NCI-H1436 treated with DMSO at 0.1 percent for 48 hours (cell line): ENCODE results near the gene GAS2L1.
"Not testable (repeated sequence)": the region's sequence is repeated elsewhere in the genome, so short reads cannot be mapped to it uniquely, and the experiment has no call there.

Experiments used
- DNase-seq: peaks from one replicate; lab custom pipeline; 2025; lab: John Stamatoyannopoulos, UW

GAS2L1 gene

DNA sequence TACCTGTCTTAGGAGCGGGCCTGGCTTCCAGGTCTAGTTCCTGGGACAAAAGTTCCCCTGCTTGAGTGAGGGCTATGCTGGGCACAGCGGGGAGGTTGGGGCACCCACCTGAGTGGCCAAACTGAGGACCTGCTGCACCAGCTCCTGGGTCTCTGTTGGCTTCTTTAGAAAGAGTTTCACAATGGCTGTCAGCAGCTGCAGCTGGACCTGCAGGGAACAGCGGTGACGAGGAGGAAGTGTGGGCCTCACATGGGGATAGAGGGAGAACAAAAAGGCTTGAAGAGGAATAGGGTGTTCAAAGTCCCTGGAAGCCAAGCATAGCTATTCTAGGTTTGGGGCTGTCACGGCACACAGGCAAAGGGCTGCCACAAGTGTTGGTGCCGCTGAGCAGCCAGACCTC lies 35.7 kb downstream of the GAS2L1 start:
- DNase-seq = no peak

DNA sequence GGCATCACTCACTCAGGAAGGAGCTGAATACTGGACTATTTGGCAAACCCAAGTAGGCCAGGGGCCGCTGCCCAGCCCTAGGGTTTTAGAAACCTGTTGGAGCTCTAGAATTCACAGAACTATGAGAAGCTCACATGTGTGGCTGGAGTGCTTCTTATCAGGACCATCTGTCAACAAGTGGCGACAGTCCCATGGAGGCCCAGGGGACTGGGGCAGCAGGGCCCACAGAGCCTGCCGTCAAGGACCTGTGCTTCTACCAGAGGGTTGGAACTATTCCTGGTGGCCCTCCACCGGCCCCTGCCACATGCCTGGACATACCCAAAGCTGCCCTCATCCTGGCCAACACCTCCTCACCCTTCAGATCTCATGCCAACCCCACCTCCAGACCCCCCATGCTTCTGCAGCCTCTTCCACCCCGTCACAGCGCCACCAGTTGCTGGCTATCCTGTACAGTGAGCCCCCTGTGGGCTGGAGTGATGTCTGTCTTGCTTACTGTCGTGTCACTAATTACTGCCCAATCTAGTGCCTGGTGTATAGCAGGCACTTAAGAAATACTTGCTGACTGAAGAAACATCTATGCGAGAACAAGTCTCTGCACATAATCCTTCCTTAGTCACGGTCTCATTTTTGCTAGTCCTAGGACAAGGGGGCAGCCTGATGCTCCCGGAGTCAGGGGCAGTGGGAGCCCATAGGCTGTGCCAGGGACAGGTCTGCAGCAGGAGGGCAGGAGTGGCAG lies 36.3 kb downstream of the GAS2L1 start:
- DNase-seq = no peak

DNA sequence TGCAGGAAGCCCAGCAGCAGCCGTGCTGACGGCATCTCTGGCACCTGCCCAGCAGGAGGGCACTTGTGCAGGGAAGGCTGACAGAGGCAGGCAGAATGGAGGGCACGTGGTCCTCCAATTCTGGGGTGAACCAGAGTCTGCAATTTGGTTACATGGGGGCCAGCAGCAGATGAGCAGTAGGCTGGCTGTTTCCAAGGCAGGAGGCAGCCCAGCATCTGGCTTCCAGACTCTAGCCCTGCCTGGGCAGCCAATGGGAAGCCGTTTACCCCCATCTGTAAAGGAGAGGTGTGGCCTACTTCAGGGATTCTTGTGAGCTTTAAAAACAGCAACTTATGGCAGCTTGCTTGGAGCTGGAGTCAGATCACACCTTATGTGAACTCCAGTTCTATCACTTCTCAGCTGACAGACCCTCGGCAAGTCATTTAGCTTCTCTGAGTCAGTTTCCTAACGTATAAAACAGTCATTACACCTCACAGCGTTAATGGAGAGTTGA lies 36.9 kb downstream of the GAS2L1 start:
- DNase-seq = no peak

DNA sequence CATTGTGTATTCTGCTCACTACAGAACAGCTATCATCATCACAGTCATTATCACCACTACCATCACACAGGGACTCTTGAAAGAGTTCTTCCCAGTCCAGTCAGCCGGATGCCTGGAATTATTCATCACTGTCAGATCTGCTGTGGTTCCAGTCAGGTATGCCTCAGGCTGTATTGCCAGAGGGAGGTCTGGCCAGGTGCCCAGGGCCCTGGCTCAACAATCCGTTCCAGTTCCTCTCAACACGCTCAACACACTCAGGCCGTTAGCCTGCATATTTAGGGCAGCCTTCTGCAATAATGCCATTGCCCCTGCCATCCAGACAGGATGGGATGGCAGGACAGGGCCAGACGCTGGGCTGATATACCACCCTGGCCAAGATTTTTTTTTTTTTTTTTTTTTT lies 37.7 kb downstream of the GAS2L1 start:
- DNase-seq = no peak

DNA sequence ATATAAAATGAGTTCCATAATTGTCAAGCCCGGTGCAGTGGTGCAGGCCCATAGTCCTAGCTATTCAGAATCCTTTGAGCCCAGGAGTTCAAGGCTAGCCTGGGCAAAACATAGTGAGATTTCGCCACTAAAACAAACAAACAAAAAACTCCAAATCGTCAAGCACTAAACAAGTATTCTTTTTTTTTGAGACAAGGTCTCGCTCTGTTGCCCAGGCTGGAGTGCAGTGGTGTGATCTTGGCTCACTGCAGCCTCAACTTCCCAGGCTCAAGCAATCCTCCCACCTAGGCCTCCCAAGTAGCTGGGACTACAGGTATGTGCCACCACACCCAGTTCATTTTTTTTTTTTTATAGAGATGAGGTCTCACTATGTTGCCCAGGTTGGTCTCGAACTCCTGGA lies 38.4 kb downstream of the GAS2L1 start:
- DNase-seq = not testable (repeated sequence)

DNA sequence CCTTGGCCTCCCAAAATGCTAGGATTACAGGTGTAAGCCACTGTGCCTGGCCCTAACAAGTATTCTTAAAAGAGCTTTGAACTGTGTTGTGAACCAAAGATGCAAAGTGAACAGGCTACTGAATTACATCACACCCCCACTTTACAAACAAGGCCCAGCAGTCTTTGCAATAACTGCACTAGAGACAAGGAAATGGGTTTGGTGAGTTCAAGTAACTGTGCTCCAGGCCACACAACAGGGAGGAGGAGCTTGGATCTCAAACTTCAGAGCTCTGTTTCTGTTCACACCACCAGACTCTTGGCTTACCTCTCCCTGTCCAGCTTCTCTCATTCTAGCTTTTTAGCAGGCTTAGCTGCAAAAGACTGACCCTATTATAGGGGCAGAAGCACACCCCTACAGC lies 39.5 kb downstream of the GAS2L1 start:
- DNase-seq = no peak

DNA sequence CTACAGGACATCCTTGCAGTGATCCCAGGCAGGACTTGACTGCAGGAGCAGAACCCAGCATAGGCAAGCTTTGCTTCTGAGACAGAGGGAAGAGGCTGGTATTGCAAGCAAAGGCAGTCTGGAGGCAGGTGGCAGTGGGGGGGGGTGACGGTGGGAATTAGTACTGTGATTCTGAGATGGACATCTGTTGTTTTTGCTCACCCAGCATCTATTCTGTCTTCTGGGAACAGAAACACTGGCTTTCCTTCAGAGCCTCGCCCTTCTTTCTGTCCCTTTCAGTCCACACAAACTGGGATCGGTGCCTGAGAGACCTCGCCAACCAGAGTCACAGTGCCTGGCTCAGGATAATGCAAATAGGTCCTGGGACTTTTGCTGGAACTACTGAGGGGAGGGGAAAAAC lies 40.2 kb downstream of the GAS2L1 start:
- DNase-seq = no peak

DNA sequence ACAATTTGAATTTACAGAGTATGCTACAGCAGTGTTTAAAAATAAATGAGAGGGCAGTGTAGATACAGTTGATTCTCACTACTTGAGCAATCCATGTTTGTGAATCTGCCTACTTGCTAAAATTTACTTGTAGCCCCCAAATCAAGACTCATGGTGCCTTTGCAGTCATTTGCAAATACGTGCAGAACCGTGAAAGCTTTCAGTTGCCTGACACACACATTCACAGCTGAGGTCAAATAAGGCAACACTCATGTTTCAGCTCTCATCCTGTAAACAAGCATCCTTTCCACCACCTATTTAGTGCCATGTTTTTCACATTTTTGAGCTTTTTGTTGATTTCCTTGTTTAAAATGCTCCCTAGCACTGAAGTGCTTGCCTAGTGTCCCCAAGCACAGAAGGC lies 41.6 kb downstream of the GAS2L1 start:
- no peak for DNase-seq

DNA sequence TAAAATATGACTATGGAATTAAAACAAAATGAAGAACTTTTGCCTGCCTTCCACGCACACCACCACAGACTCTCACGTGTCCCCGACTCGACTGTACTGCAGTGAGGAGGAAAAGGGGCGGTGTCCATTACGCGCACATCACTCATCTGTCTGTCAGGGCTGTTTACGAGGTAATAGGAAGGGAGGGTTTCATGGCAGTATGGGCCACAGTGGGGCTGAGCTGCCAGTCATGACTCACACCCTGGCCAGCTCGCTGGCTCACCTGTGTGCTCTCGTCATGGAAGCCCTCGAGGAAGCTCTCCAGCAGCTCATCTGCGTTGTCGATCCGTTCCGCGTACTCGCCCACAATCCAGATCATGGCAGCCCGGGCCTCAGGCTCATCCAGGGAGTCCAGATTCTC lies 42.5 kb downstream of the GAS2L1 start:
- DNase-seq = no peak

DNA sequence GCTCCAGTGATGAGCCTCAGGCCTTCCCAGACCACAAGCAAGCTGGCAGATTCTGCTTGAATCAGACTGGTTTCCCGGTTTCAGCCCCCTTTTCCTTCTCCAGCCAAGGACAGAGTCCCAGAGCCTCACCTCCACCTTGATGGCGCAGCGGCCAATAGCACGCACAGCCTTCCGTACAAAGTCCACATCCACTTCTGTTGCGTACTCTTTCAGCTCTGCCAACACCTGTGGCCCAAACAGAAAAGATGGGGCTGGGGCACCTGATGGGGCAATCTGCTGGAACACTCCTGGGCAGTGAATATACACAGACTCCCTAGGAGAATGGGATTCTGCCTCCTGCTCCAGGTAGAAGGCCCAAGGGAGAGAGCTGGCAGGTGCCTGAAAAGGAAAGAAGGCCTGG lies 44.6 kb downstream of the GAS2L1 start:
- DNase-seq = no peak

DNA sequence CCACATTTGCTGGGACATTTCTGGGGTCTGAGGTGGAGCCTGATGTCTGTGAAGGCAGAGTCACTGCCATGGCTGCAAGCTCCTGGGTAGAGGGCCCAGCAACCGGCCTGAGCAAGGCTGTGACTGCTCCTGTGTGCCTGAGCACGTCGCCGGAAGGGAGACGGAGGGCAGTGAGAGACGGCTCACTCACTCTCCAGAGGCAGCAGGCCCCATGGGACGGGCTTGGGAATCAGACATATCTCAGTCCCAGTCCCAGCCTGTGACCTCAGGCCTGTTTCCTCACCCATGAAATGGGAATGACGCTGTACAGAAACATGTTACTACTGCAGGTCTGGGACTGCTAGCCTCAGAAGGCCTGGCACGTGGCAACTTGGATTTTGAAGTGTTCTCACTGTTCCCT lies 45.4 kb downstream of the GAS2L1 start:
- DNase-seq = no peak

DNA sequence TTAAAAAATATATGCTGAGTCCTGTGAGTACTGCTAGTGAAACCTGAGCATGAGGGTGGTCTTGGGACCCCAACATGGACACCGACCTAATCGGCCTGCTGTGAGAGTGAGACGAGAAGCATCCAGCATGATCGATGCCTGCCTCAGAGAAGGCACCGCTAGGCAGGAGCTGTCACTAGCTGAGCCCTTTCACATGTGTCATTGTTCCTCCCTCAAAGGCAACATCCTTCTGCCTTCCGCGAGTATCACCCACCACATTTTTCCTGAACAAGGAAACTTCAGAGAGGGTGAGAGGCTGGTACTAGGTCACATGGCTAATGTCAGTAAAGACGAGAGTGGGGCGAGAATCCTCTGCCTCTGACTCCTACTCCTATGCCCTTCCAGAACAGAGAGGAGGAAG lies 46.3 kb downstream of the GAS2L1 start:
- no peak for DNase-seq

DNA sequence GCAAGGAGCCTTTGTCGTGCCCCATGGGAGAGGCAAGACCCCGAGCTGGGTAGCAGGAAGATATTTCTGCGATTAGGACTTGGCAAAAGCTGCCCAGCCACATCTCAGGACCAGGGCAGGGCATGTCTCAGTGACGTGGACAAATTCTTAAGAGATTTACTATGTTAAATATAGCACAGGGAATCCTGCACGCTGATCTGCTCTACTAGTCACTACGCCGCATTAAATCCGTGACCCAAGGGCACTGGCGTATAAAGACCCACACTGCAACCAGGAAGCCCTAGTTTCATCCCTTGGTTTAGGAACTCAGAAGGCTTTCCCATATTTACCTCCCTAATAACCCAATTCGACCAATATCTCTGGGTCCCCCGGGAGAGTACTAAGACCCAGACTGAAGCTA lies 46.8 kb downstream of the GAS2L1 start:
- DNase-seq = no peak

DNA sequence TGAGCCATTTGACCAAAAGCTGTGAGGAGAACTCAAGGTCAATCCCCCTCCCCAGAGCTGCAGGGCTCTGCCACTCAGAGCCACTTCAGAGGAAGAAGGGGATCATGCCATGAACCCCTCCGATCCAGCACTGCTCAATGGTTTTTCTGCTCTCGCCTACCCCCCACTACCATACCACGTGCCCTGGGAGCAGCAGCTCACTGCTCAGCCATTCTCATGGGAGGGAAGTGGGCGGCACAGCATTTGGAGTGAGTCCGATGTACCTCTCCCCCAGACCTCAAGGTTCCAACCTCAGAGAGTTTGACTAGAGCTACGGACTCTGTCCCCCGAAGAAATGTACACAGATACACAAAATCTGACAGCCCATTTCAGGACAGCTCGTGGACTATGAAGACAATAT lies 47.4 kb downstream of the GAS2L1 start:
- no peak for DNase-seq

DNA sequence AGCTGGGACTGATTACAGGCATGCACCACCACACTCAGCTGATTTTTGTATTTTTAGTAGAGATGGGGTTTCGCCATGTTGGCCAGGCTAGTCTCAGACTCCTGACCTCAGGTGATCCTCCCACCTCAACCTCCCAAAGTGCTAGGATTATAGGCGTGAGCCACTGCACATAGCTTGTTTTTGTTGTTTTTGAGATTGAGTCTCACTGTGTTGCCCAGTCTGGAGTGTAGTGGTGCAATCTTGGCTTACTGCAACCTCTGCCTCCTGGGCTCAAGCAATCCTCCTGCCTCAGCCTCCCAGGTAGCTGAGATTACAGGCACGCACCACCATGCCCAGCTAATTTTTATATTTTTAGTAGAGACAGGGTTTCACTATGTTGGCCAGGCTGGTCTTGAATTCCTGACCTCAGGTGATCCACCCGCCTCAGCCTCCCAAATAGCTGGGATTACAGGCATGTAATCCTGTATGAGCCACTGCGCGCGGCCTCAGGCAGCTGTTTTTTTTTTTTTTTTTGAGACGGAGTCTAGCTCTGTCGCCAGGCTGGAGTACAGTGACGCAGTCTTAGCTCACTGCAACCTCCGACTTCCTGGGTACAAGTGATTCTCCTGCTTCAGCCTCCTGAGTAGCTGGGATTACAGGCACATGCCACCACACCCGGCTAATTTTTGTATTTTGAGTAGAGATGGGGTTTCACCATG lies 50.9 kb downstream of the GAS2L1 start:
- DNase-seq = not testable (repeated sequence)

DNA sequence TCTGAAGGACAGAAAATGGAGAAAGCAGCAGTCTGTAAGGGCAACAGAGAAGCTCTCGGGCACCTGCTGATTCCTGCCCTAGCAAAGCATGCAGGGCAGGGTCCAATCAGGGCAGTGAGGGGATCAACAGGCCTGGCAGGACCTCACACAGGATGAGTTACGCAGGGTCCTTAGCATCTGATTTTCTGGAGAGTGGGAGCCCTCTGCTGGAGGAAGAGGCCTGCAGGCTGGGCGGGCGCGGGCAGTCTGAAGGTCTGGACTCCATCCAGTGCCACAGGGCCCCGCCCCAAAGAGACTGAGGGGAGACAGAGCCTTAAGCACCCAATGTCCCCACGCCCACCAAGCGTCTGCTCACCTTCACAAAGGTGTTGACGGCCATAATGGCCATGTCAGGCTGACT lies 53.0 kb downstream of the GAS2L1 start:
- no peak for DNase-seq
